ENCODE data around the gene DPM3.
"Not testable (repeated sequence)": the region's sequence is repeated elsewhere in the genome, so short reads cannot be mapped to it uniquely, and the experiment has no call there.

The DPM3 gene

GRCh38 chr1:155139895-155140629, at the start of gene DPM3:
TSS of gene DPM3 (minus strand) at chr1:155140531. CDS start at chr1:155140240, 291 bp downstream.
- peak; percentile 78 to 83 for DNase-seq (ENCODE audit: low read depth in 2 of 2)

GRCh38 chr1:155189926-155190325, 49.6 kb upstream of the DPM3 start:
- DNase-seq (ENCODE audit: low read depth in 2 of 2), result not testable (repeated sequence)

GRCh38 chr1:155188268-155188667, 47.9 kb upstream of the DPM3 start:
- DNase-seq (ENCODE audit: low read depth in 2 of 2), result no peak

- no peak for DNase-seq (ENCODE audit: low read depth in 2 of 2)
These were observed 47.1 kb upstream of the DPM3 start for GRCh38 chr1:155187456-155187891.

GRCh38 chr1:155186794-155187455, 46.6 kb upstream of the DPM3 start:
- DNase-seq (ENCODE audit: low read depth in 2 of 2), result no peak

GRCh38 chr1:155186067-155186793, 45.9 kb upstream of the DPM3 start:
- DNase-seq (ENCODE audit: low read depth in 2 of 2), result no peak

- no peak for DNase-seq (ENCODE audit: low read depth in 2 of 2)
These were observed 45.4 kb upstream of the DPM3 start for GRCh38 chr1:155185783-155186066.

- no peak for DNase-seq (ENCODE audit: low read depth in 2 of 2)
These were observed 44.8 kb upstream of the DPM3 start for GRCh38 chr1:155184835-155185782.

- no peak for DNase-seq (ENCODE audit: low read depth in 2 of 2)
These were observed 44.0 kb upstream of the DPM3 start for GRCh38 chr1:155184351-155184811.

GRCh38 chr1:155183775-155184221, 43.5 kb upstream of the DPM3 start:
- DNase-seq (ENCODE audit: low read depth in 2 of 2), result no peak

GRCh38 chr1:155182052-155182550, 41.8 kb upstream of the DPM3 start:
- no peak for DNase-seq (ENCODE audit: low read depth in 2 of 2)

GRCh38 chr1:155181371-155182051, 41.2 kb upstream of the DPM3 start:
- DNase-seq (ENCODE audit: low read depth in 2 of 2), result no peak

- DNase-seq (ENCODE audit: low read depth in 2 of 2), result no peak
These were observed 39.0 kb upstream of the DPM3 start for GRCh38 chr1:155179112-155180031.

GRCh38 chr1:155178441-155179111, 38.2 kb upstream of the DPM3 start:
- DNase-seq (ENCODE audit: low read depth in 2 of 2), result no peak

GRCh38 chr1:155177918-155178281, 37.6 kb upstream of the DPM3 start:
- no peak for DNase-seq (ENCODE audit: low read depth in 2 of 2)

- DNase-seq (ENCODE audit: low read depth in 2 of 2), result no peak
These were observed 37.0 kb upstream of the DPM3 start for GRCh38 chr1:155177192-155177917.

- peak; percentile 69 to 75 for DNase-seq (ENCODE audit: low read depth in 2 of 2)
These were observed 36.3 kb upstream of the DPM3 start for GRCh38 chr1:155176544-155177071.

- DNase-seq (ENCODE audit: low read depth in 2 of 2), result no peak
These were observed 35.6 kb upstream of the DPM3 start for GRCh38 chr1:155175927-155176371.
